ENCODE measurements around the gene YIPF3.
"Not testable (repeated sequence)": the region's sequence is repeated elsewhere in the genome, so short reads cannot be mapped to it uniquely, and the experiment has no call there.

The YIPF3 gene

DNA sequence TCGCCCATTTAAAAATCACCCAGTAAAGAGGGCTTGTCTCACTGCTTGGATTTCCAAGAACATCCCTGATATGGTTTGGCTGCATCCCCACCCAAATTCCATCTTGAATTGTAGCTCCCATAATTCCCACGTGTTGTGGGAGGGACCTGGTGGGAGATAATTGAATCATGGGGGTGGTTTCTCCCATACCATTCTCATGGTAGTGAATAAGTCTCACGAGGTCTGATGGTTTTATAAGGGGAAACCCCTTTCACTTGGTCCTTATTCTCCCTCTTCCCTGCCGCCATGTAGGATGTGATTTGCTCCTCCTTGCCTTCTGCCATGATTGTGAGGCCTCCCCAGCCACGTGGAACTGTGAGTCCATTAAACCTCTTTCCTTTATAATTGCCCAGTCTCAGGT lies 49.5 kb downstream of the YIPF3 start:
- H3K9me3 Mint-ChIP-seq; H3K27ac Mint-ChIP-seq; H3K36me3 Mint-ChIP-seq; DNase-seq (ENCODE audit: low spot score in 2 of 2); H3K4me3 Mint-ChIP-seq; H3K4me1 Mint-ChIP-seq; ATAC-seq: not testable (repeated sequence)

DNA sequence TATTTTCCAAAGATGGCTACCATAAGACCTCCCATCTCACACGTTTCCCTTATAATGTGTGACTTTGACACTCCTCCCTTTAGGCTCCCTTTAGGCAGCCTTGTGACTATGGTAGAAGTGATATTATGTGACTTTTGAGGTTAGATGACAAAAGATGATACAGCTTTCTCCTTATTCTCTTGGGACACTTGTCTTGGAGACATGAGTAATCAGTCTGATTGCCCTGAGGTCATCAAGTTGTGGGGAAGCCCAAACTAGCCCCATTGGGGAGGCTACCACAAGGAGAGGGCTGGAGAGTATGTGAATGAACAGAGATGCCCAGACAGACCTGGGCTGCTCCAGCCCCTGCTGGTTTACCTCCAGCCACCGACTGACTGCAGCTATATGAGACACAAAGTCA lies 50.8 kb downstream of the YIPF3 start:
- no peaks in the 10 kb centered on the region for H3K4me1 Mint-ChIP-seq
- H3K4me3 Mint-ChIP-seq, result no peak overlapping the region
- DNase-seq (ENCODE audit: low spot score in 2 of 2), result no peak
- no peaks in the 10 kb centered on the region for H3K9me3 Mint-ChIP-seq
- ATAC-seq, result peak; percentile 60
- H3K27ac Mint-ChIP-seq, result no peak overlapping the region
- H3K36me3 Mint-ChIP-seq, result no peaks in the 10 kb centered on the region

DNA sequence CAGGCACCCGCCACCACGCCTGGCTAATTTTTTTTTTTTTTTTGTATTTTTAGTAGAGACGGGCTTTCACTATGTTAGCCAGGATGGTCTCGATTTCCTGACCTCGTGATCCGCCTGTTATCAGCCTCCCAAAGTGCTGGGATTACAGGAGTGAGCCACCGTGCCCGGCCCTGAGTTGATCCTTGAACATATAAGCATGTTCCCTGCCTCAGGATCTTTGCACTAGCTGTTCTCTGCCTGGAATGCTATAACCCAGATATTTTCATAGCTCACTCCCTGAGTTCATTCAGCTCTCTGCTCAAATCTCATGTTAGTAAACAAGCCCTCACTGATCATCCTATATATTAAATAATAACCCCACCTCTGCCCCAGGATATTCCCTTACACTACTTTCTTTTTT lies 52.4 kb downstream of the YIPF3 start:
- ATAC-seq (no peak), DNase-seq (ENCODE audit: low spot score in 2 of 2) (no peak)
- Mint-ChIP-seq H3K9me3 (no peaks in the 10 kb centered on the region), H3K27ac (no peak overlapping the region), H3K36me3 (no peaks in the 10 kb centered on the region), H3K4me1 (no peaks in the 10 kb centered on the region), H3K4me3 (no peak overlapping the region)

DNA sequence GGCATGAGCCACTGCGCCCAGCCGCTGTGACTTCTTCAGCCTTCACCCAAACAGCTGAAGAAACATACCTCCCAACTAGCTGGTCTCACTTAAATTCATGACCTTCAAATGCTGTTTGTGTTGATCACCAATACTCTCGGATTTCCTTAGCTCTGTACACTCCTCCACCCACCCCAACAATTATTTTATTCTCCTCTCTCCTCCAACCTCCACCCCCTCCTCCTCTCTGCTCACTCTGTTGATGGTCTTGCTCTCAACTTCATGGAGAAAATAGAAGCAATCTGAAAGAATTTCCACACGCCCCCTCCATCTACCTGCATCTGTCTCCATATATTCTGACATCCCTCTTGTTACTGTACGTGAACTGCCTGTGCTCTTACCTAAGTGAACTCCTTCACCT lies 54.8 kb downstream of the YIPF3 start:
- peaks cover 1% of the 10 kb centered on the region for H3K4me1 Mint-ChIP-seq
- H3K4me3 Mint-ChIP-seq, result no peak overlapping the region
- H3K27ac Mint-ChIP-seq, result no peak overlapping the region
- ATAC-seq, result no peak
- no peaks in the 10 kb centered on the region for H3K36me3 Mint-ChIP-seq
- no peaks in the 10 kb centered on the region for H3K9me3 Mint-ChIP-seq
- DNase-seq (ENCODE audit: low spot score in 2 of 2), result no peak

All from stimulated activated effector memory CD8-positive, alpha-beta T cell treated with anti-CD3 and anti-CD28 coated beads, Interleukin-12 subunit alpha, Interleukin-12 subunit beta, amount 100 ng/mL, for 72 hours (primary cell).